GM23248 (cell line): Measurements from ENCODE around the gene HOTAIR.

Experiments used
- EZH2 ChIP-seq: fragments of 200-600 bp; sonication (generic); IDR thresholded peaks from 2 replicates; pipeline ENCODE4 v1.6.1; 2018; ENCODE audit warnings: antibody characterized with exemption, mild to moderate bottlenecking; ENCODE audit not compliant: insufficient read depth, poor library complexity, severe bottlenecking
- EZH2phosphoT487 ChIP-seq: fragments of 200-600 bp; sonication (generic); IDR thresholded peaks from 2 replicates; pipeline ENCODE4 v1.6.1; 2018; ENCODE audit warnings: antibody characterized with exemption, moderate library complexity, mild to moderate bottlenecking, low read depth; ENCODE audit not compliant: insufficient read depth

DNA sequence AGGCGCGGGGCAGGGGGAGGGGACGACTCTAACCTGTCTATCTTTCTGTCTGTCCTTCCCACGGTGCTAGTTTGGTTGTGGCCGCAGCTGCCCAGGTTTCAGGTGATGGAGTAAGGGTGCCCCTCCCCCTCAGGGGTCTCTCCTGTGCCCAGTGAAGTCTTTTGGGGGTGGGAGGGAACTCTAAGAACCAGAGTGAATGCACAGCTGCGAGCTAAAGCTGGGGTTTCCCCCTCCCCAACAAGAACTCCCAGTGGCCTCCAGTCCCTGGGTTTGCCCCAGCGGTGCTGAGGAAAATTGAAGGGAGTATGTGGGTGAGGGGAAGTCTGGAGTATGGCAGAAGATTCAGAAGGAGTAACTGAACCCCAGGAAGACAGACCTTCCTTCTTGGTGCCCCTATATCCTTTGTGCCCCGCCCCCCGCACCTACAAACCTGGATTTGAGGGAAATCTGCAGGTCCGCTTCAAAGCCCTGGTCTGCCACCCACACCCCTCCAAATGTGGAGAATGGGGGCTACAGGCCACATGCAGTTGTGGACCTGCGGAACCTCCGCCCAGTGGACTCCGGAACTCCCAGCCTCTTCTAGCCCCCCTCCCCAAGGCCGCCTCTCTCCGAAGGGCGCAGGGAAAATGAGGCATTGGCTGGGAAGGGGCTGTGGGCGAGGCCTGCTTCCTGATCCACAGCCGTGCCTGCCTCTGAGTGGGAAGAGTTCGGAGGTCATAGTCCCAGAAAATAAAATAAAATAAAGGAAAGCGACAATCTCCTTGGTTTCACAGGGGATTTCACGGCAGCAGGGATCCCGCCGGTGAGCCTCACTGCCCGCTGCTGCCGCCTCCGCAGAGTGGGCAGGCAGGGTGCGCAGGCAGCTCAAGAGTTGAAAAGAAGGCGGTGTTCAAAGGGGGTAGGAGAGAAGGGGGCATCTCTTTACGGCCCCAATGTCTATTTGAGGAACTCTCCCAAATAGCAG is 21.8 kb upstream of the HOTAIR start:
- TF ChIP-seq EZH2phosphoT487 (no peak), EZH2 (no peak)
